ENCODE measurements around the gene SBSN.

The SBSN gene

GRCh38 chr19:35528218-35529038 is at the start of gene SBSN:
Gene SBSN (minus strand): TSS chr19:35528311. CDS start chr19:35528281, 30 bp downstream.
- no peak for DNase-seq

- no peak for DNase-seq
Measured at GRCh38 chr19:35571406-35571965, 43.4 kb upstream of the SBSN start.

DNA sequence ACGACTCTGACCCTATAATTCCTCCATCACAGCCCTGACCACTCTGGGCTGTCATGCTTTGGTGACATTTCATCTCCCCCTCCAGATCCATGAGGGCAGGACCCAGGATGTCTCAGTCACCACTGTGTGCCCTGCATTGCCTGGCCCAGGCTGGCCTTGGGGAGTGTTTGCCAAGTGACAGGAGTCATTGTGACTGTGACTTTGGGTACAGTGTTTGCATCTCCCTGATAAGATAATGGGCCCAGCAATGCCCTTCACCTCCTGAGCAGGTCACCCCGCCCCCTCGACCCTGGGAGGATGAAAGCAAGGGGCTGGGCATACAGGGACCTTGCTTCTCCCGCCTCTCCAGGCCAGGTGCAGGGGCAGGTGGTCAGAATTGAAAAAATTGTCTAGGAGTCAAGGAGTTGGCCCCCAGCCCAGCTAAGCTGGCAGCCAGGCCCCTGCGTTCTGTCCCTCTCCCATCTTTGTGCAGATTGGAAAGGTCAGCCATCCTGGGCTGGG is 41.2 kb upstream of the SBSN start:
- DNase-seq, result no peak

DNA sequence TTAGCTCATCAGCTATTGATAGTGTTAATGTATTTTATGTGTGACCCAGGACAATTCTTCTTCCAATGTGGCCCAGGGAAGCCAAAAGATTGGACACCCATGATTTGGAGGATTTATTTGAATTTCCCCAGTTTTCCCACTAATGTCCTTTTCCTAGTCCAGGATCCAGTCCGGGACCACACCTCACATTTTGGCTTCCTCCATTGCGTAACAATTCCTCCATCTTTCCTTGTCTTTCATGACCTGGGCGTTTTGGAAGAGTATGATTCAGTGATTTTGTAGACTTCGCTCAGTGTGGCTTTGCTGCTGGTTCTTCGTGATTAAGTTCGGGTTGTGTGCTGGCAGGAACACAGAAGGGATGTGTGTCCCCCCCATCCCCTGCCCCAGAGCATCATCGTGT is 38.6 kb upstream of the SBSN start:
- no peak for DNase-seq

DNA sequence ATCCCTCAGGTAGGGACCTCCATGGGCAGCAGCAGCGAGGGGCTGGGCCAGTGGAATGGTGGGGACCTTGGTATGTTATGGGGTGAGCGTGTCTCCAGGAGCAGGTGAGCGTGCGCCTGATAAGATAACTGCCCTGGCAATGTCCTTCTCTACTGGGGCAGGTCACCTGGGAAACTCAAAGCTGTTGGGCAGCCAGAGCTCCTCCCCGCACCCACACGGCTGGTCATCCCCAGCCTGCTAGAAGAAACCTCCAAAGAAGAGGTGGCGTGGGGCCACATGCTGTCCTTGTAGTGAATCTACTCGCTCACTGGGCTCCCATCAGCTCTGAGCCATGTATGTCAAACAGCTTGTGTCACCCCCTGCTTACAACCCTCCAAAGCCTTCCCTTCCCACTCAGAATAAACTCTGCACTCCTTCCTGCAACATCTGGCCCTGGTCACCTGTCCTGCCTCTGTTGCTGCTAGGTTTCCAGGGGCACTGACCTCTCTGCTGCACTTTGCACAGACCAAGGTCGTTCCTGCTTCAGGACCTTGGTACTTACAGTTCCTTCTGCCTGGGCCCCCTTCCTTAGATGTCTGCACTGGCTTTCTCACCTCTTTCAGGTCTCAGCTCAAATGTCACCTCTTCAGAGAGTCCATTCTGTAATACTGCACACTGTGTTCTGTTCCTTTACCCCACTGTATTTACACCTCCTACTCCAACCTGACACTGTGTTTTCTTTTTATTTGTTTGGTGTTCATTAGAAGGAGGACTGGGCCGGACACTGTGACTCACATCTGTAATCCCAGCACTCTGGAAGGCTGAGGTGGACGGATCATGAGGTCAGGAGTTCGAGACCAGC is 37.1 kb upstream of the SBSN start:
- no peak for DNase-seq

- no peak for DNase-seq
Measured at GRCh38 chr19:35563207-35563829, 35.2 kb upstream of the SBSN start, which contains the start of gene ATP4A. Gene ATP4A (minus strand): TSS chr19:35563658. CDS start chr19:35563629, 29 bp downstream.

DNA sequence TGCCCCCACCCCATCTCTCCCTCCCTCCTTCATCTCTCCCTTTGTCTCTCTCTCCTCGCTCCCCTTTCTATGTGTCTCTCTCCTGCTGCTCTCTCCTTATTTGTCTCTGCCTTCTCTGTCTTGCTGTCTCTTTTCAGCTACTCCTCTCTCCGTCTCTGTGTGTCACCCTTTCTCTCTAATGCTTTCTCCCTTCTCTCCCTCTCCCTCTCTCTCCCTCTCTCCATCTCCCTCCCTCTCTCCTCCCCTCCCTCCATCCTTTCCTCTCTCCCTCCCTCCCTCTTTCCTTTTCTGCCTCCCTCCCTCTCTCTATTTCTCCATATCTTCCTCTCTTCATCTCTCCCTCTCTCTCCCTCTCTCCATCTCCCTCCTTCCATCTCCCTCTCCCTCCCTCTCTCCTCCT is 34.7 kb upstream of the SBSN start:
- DNase-seq, result no peak

DNA sequence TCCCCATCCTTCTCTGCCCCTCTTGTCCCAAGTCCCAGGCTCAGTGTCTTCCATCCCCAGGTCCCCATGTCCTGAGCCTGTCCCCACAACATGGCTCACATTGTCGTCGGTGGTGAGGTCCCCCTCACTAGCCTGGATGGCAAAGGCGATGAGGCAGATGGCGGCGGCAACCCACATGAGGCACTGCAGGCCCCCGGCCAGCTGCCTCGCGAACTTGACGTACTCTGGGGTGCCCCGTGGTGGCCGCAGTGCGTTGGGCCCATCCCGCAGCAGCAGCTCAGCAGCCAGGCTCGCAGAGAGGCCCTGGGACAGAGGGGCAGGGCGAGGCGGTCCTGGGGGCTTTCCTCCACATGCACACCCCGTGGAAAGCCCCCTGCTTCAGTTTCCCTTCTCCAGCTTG is 34.2 kb upstream of the SBSN start:
- no peak for DNase-seq

DNA sequence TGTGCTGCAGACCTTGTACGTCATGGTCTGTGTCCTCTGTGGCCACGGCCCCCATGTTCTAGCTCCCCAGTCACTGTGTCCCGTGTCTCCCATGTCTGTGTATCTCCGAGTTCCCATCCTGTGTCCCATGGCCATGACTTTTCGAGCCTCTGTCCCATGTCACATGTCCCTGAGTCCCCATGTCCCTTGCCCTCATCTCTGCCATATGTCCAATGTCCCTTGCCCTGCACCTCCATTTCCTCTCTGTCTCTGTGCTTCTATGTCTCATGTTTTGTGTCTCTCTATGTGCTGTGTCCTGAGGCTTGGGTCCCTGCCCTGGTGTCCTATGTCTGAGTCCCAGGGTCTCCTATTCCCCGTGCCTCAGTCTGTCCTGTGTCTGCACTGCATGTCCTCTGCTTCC is 33.3 kb upstream of the SBSN start:
- no peak for DNase-seq

- DNase-seq, result no peak
Measured at GRCh38 chr19:35560677-35561076, 32.6 kb upstream of the SBSN start.

- DNase-seq, result no peak
Measured at GRCh38 chr19:35560271-35560670, 32.2 kb upstream of the SBSN start.

DNA sequence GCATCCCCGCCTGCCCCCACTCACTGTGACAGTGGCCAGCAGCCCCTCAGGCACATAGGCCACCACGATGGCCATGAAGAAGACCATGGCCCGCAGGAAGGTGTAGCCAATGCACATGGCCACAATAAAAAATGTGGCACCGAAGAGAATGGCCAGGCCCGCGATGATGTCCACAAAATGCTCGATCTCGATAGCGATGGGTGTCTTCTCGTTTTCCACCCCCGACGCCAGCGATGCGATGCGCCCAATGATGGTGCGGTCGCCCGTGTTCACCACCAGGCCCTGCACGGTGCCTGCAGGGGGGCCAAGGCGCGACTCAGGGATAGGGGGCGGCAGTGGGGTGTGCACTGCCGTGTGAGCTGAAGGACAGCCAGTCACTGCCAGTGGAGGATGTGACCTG is 31.7 kb upstream of the SBSN start:
- no peak for DNase-seq

GRCh38 chr19:35559281-35559659 is 31.2 kb upstream of the SBSN start:
- DNase-seq, result no peak

- DNase-seq, result no peak
Measured at GRCh38 chr19:35558400-35559280, 30.5 kb upstream of the SBSN start.

DNA sequence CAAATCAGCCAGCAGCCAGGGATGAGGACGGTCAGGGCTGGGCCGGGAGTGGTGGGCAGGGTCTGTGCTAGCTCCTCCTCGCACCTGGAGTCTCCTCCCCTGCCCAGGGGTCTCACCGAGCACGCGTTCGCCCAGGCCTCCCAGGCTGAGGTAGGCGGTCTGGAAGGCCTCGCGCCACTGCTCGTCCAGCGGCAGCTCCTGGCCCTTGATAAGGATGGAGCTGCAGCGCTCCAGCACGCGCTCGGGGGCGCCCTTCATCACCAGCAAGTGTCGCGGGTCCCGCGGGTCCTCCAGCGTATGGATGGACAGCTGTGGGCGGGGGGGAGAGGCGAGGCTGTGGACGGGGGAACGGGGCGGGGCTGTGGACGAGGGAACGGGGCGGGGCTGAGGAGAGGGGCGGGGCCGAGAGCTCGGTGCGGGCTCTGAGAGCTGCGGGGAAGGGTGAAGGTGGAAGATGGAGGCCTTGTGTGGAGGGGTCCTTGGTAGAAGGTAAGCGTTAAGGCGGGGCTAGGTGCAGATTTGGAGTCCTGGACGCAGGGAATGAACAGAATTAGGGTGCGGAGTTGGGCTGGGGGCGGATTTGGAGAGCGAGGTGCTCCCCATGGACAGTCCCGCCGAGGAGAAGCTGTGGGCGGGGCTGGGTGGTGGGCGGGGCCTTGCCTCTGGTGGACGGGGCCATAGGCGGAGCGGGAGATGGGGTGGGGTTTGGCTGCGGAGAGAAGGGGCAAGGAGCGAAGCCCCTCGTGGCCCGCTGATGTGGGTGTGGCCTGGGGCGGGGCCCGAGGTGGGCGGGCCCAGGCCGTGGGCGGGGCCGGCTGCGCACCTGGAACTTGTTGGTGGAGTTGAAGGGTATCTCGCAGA is 29.7 kb upstream of the SBSN start:
- DNase-seq, result peak; percentile 77

- DNase-seq, result no peak
Measured at GRCh38 chr19:35556846-35557538, 28.9 kb upstream of the SBSN start.

DNA sequence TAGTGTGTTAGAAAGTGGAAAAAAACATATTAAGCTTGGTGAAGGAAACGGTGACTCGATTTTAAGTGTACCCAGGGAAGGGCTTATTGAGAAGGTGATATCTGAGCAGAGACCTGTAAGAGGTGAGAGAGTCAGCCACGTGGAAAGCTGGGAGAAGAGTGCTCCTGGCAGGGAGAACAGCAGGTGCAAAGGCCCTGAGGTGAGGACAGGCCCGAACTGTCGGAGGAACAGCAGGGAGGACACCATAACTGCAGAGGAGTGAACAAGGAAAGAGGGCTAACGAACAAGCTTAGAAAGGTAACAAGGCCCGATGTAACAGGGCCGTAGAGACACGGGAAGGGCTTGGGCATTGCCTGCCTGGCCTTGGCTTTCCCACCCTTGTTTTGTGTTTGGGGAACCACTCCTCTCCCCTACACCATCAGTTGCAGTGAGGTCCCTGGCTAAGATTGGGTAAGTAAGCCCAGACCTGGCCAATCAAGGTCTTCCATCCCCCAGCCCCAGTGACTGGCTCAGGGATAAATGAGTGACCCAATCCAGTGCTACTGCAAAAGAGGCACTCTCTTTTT is 28.0 kb upstream of the SBSN start:
- no peak for DNase-seq

DNA sequence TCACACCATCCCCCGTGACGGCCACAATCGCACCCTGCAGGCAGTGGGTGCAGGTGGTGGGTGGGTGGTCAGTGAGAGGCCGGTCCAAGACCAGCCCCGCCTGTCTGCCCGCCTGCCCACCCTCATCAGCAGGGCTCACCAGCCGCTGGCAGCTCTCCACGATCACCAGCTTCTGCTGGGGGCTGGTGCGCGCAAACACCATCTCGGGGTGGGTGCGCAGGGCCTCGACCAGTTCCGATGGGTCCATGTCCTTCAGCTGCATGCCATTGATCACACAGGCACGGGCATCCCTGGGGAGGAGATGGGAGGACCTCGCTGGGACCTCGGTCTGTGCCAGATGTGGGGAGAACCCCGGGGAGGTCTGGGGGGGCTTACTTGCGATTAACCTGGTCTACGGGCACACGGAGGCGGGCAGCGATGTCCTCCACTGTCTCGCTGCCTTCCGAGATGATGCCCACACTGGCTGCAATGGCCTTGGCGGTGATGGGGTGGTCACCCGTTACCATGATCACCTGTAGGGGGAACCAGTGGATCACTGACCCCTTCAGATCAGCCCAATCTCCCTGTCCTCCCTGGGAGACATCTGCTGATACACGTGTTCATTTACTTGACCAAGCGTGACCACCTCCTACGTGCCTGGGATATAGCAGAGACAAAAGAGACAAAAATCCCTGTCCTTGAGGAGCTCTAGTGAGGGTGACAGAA is 27.3 kb upstream of the SBSN start:
- DNase-seq, result no peak

- DNase-seq, result no peak
Measured at GRCh38 chr19:35554076-35554475, 26.0 kb upstream of the SBSN start.
